ENCODE measurements around the gene TAS2R60.
"Not testable (repeated sequence)": the region's sequence is repeated elsewhere in the genome, so short reads cannot be mapped to it uniquely, and the experiment has no call there.

Gene TAS2R60

DNA sequence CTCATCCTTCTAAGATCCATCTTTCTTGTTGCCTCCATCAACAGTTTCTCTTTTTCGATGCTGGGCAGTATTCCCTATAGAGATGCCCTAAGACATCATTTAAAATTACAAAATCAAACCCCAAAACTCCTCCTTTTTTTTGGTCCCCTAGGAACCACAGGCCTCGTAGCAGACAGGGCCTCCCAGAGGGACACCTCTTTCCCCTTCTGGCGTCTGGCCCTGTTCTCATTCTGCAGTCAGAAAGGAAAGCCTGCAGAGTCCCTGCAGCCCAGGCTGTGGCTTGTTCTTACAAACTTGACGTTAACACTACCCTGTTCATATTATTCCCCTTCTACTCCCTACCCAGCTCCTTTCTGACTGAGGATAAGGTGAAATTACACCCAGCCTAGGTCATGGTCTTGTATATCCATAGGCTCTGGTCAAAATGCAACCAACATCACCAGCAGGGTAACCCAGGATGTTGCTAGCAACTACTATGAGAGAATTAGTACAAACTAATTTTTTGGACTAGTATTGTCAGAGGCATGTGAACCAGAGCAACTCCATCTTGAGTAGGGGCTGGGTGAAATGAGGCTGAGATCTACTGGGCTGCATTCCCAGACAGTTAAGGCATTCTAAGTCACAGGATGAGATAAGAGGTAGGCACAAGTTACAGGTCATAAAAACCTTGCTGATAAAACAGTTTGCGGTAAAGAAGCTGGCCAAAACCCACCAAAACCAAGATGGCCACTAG lies 31.1 kb upstream of the TAS2R60 start:
- no peak for DNase-seq (ENCODE audit: low read depth)

DNA sequence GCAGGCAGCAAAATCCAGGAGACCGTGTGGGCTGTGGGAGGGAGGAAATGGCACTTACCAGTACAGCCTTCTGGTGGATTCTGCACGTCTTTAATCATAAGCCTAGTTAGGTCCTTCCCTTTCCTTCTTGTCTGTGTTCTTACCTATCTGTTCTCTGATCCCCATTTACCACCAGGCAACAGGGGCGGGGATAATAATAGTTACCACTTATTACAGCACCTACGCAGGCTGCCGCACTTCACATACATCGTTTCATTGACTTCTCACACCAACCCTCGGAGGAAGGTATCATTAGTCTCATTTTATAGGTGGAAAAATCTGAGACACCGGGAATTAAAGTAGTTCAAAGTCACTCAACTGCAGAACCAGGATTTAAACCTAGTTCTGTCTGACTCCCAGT lies 30.1 kb upstream of the TAS2R60 start:
- no peak for DNase-seq (ENCODE audit: low read depth)

DNA sequence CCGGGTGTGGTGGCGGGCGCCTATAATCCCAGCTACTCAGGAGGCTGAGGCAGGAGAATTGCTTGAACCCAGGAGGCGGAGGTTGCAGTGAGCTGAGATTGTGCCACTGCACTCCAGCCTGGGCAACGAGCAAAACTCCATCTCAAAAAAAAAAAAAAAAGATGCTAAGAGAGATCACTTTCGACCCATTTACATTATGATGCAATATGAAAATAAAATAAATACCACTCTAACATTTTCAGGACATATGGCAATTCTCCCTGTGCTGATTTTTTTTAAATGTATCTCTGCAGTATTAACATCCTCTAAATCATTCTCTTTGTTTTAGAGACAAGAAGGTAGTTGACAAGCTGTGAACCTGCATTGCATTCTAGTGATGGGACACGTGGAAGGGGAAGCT lies 28.0 kb upstream of the TAS2R60 start:
- DNase-seq (ENCODE audit: low read depth), result not testable (repeated sequence)

DNA sequence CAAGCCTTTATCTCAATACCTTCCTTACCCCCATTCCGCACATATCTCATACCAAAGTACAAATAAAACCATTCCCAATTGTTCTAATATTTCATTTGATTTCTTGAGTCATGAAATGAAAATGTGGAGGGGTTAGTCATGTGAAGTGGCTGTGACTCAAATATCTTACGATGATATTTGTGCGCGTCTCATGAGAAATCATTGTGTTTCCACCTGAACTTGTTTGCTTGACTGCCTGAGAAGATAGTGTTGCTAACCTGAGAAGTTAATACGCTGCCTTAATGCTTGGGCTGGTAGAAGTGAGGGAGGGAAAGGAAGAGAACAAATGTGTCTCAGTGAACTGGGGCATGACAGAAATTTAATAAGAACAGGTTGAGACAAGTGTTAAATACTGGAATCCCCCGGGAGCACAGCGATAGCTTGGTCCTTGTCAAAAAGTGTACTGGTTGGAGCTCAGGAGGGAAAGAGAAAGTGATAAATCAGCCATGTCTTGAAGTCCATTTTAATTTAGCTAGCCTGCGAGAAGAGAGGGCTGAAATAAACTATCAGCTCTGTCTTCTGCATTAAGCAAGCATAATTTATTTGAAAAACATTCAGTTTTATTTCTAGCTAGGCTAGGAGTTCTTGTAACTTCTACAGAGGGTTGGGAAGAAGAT lies 27.4 kb upstream of the TAS2R60 start:
- no peak for DNase-seq (ENCODE audit: low read depth)

DNA sequence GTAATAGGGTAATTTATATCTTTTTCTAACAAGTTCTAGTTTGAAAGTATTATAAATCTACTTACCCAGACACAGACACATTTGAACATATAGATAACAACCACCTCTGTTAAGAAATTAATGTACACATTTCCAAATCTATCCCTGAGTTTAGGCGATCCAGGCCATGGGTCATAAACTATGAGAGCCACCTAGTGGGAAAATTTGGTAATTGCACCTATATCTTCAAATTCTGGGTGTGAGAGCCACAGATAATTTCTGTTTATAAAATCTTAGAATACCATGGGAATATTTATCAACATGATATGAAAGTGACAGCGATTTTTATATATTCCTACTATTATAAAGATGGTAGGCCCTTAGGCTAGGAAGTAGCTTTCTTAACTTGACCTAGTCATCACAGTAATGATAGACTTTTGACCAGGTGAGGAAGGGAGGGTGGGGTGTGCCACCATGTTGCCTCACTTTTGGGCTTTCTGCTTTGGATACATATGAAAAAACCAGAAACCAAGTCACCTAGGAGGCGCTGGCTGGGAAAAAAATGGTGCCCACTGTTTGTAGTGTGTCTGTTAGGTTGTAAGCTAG lies 26.6 kb upstream of the TAS2R60 start:
- no peak for DNase-seq (ENCODE audit: low read depth)

DNA sequence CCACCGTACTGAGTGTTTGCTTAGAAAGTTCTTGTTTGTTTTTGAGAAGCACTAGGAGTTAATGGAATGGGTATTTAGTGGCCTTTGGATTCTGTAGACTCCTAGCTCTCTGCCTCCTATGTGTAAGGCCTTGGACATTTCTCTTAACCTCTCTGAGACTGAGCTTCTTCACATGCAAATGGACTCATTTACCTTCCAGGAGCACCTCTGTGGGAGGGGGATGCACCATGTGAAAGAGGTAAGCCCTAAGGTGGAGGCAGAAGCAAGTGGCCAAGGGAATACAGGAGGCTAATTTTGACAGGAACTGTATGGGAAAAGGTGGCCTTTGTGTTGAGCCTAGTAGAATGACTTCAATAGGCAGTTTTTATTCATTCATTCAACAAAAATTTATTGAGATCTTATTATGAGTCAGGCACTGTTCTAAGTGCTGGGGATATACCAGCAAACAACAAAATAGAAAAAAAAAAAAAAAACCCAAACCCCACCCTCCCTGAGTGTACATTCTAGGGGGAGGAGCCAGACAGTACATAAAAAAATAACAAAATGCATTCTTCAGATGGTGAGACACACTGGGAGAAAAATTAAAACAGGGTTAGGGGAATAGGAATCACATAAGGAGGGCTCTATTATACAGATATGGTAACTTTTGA lies 25.4 kb upstream of the TAS2R60 start:
- DNase-seq (ENCODE audit: low read depth), result no peak

DNA sequence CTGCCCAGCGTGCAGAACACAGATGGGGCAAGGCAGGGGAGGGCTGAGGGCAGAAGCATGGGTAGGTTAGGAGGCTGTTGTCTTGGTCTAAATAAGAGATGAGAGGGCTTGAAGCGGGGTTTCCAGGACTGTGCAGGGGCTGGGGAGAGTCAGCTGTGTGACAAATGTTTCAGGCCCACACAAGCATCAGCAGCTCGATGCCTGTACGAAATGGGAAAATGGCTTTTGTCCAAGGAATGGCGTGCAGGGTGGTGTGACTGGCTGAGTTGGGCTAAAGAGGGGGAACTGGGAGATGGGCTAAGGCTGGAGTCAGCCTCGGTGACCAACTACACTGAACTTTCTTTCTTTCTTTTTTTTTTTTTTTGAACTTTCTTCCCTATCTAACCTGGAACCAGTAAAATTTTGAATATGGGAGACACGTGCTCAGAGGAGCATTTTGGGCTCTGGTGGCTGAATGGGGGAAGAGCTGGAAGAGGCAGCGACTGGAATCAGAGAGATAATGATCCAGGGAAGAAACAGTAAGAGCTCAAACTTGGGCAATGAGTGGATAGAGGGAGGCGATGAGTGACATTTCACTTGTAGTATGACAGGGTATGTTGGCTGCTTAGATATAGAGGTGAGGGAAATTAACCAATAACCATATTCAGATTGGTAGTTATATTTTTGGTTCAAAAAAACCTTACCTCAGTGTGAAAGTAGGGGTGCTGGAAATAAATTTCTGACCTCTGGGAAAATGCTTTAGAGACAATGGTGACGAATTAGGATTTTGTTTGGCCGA lies 24.4 kb upstream of the TAS2R60 start:
- DNase-seq (ENCODE audit: low read depth), result no peak

DNA sequence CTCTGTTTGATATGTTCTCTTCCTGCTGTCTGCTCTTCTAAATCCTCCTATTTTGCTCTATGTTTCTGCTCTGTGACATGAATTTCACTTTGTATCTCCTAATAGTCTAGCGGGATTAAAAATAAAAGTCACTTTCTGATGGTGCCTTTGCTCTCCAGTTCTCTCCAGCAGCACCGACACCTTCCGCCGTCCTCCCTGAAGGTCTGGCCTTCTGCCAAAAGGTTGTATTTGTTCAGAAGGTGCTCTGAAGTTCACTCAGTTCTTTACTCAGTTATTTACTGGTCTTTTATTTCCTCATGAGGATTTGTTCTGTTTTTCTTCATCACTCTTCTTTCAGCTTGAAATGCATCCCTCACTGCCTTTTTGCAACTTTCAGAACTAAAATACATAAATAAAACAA lies 23.4 kb upstream of the TAS2R60 start:
- DNase-seq (ENCODE audit: low read depth), result no peak

DNA sequence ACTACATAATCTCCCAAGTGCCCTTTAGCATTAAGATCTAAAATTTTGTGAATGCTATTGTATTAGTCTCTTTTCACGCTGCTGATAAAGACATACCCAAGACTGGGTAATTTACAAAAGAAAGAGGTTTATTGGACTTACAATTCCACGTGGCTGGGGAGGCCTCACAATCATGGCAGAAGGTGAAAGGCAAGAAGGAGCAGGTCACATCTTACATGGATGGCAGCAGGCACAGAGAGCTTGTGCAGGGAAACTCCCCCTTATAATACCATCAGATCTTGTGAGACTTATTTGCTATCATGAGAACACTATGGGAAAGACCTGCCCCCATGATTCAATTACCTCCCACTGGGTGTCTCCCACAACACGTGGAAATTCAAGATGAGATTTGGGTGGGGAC lies 22.6 kb upstream of the TAS2R60 start:
- not testable (repeated sequence) for DNase-seq (ENCODE audit: low read depth)

DNA sequence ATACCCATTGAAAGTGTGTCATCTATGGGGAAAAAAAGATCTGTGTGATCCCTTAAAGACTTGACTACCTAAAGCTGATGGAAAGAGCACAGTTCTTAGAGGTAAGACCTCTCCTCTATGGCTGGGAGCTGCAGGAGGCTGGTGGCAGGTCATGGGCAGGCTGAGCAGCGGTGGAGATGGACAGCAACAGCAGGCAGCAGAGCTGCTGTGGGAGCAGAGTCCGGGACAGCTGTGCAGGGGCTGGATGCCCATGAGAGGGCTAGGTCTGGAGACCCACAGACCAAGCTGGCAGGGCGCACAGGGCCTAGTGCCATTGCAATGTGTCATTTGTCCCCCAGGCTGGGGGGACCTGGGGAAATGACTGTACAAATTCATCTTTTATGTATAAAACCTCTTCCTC lies 21.2 kb upstream of the TAS2R60 start:
- DNase-seq (ENCODE audit: low read depth), result no peak

DNA sequence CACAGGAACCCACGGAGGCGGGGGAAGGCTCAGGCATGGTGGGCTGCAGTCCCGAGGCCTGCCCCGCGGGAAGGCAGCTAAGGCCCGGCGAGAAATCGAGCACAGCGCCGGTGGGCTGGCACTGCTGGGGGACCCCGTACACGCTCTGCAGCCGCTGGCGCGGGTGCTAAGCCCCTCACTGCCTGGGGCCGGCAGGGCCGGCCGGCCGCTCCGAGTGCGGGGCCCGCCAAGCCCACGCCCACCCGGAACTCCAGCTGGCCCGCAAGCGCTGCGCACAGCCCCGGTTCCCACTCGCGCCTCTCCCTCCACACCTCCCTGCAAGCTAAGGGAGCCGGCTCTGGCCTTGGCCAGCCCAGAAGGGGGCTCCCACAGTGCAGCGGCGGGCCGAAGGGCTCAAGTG lies 18.8 kb upstream of the TAS2R60 start:
- not testable (repeated sequence) for DNase-seq (ENCODE audit: low read depth)

DNA sequence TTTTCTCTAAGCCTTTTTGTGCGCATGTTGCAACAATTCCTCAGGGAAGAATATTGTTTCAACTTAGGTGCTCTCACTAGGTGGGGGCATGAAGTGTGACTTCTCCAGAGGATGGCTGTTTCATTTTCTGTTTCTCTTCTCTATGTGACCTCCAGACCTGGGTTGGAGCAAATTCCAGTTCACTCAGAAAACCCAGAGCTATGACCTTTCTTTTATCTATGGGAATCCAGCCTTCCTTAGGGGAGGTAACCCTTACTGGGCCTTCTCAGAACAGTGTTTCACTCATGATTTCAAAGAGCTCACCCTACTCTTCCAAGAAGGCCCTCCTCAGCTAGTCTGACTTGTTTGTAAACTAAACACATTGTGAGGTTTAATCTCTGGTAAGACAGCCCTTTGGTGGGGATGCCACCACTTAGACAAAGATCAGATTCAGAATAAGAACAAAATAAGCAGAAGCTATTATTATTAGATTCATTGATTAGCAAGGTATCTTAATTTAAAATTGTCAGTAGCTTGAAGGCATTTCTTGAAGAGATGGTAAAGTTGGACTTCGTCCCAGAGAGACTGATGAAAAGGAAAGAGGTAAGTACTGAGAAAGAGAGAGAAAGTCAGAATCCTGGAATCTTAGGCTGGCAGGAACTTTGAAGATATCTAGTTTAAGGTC lies 16.6 kb upstream of the TAS2R60 start:
- no peak for DNase-seq (ENCODE audit: low read depth)

DNA sequence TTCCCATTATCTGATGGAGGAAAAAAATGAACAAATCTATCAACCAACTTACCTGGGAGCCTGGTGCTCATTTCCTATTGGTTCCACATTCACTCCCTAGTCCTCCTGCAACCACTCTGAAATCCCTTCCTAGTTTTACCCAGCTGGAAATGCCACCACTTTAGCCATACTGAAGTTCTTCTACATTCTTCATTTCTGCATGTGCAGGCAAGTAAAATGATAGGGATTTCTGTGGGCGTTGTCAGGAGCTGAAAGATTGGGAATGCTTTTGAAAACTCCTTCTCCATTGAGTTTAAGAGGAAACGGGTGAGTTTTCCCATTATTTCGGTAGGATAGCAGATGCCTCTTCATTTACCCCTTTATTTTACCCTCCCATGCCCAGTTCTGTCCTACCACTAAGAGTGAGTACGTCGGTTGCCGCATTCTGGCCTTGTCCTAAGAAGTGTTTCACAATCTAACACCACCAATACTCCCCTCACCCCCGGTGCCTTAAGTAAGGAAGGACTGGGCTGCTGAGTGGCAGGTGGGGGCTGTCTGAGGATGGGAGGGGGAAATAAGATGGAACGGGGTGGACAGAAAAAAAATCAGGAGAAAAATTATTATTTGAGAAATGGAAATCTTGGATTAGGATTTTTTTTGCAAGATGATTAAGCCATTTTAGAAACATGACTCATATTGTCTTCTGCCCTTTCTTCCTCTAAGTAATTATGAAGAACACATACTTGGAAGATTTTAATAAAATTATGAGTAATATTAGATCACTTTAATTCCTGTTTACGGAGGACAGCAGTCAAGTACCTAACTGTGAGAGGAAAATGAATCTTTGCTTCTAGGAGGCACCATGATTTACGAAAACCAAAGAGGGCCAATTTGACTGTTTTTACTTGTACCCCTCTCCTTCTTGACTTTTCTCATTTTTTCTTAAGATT lies 13.2 kb upstream of the TAS2R60 start:
- no peak for DNase-seq (ENCODE audit: low read depth)

DNA sequence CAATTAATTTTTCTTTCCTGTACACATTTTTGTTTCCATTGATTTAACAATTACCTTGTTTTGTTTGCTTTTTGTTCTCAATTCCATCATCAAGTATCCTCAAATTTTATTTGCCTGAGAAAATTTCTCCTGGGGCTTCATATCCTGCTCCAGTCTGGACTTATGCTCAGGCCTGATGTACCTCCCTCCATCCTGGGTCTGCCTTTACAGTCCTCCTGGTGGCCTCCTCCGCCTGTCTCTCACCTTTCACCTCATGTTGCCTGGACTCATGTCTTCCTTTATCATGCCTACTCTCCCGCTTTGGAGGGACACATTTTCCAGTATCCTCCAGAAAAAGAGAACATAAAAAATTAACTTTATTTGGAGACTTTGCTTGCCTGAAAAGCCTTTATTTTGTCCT lies 12.1 kb upstream of the TAS2R60 start:
- DNase-seq (ENCODE audit: low read depth), result no peak

DNA sequence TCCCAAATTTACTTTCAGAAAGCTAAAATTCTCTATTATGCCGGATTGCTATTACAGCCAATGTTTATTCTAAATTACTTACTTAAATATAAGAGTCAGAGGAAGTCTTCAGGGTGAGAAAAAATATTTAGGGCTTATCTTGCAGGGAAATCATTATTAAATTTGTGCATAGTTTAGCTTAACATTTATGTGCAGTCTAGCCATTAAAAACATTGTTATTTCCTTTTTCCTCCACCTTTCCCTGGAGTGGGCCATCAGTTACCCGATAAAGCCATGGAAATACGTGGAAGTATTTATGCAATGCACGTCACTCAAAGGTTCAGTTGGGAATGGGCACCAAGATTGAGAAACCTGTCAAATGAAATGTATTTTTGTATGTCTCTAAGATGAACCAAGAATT lies 9.5 kb upstream of the TAS2R60 start:
- no peak for DNase-seq (ENCODE audit: low read depth)

DNA sequence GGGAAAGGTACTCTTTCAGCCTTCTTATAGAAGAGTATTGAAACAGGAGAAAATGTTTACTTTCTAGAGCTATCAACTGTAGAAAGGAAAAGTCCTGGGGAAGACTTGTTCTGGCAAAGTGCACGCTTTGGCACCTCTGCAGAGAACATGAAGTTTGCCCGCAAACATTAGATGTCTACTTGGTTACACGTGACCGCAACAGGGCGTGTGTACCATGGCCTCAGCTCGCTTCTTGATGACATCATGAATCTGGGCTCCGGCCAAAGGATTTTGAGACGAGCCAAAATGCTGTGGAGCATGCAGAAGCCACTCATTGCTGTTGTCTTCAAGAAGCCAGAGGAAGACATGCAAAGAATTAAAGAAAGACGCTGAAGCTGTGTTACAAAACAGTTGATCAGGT lies 8.6 kb upstream of the TAS2R60 start:
- no peak for DNase-seq (ENCODE audit: low read depth)

DNA sequence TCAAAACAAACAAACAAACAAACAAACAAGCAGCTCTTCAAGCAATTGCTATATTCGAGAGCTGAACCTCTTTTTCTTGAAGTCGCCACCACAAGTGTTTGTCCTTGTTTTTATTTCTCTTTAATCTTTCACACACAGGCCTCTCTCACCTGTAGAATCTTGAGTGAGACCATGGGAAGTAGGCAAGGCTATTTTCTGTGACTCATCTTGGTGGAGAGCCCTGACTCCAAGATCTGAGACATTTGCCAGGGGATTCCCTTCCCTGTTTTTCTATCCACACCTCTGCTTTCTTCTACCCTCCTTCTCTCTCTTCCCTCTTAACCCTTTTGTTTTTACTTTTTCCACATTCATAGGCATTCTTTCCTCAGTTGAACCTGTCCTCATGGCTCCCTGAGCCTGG lies 8.0 kb upstream of the TAS2R60 start:
- DNase-seq (ENCODE audit: low read depth), result no peak

DNA sequence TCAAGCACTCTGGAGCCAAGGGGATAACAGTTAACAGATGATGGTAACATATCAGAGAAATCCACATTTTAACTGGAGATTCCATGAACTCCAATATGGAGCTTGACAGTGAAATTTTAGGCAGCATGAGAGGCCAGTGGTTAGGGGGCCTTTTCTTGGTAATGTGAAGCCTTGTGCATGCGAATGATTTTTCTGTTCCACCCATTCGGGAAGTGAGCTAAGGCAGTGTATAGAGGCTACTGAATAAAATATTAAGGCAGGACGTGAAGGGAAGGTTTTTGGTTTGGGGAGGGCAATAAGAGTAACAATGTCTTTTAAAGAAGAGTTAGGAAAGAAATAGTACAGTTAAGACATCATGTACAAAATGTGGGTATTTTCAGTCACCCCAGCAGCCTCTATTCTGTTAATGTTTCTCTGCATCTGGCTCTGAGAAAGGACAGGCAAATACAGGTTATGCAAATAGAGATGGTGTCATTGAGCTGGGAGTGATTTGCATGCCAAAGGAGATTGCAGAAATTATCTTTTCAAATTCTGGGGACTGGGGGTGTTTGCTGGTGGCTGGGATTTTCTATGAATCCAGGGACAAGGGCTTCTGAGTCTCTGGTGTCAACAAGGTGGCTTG lies 6.8 kb upstream of the TAS2R60 start:
- DNase-seq (ENCODE audit: low read depth), result no peak

DNA sequence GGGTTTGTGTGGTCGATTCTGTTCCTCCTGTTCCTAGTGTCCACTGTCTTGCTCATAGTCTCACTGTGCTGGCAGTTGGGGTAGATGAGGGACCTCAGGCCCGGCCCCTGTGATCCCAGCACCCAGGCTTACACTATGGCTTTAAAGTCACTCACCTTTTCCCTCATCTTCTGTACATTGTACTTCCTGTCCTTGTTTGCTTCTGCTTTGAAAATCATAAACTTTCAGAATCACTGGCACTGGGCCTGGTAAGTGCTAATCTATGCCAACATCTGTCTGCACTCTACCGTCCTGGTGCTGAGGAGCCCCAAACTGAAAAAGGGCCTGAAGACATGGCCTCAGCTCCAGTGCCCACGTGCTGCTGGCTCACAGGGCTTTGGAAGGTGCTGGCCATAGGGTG lies 5.7 kb upstream of the TAS2R60 start:
- no peak for DNase-seq (ENCODE audit: low read depth)

DNA sequence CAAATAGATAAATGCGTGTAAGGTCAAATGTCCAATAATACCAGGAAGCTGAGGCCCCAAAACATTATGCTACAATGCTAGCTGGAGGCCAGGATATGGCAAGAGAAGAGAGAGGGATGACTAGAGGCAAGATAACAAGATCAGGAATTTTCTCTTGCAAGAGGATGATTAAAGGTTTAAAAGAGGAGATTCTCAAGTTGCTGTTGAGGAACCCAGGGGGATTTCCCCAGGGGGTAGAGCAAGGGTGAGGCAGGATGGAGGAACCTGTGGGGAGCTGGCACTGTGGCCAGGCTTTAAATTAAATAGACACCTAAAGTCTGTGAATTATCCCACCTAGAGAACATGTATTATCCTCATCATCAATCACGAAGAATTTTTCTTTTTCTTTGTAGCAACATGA lies 3.4 kb upstream of the TAS2R60 start:
- no peak for DNase-seq (ENCODE audit: low read depth)

All from T-helper 22 cell (primary cell).